NB4 (cell line): ENCODE results near the gene PTPN1.
"Not testable (repeated sequence)": the region's sequence is repeated elsewhere in the genome, so short reads cannot be mapped to it uniquely, and the experiment has no call there.

ENCODE experiments used
- DNase-seq: peaks from one replicate; pipeline ENCODE4 v3.0.0; 2010; ENCODE audit warnings: low read depth
- H3K4me3 ChIP-seq: one replicate; pipeline ENCODE4 v1.5.1; 2011; ENCODE audit warnings: mild to moderate bottlenecking, low read depth, low read length, moderate library complexity
- MAX ChIP-seq: IDR thresholded peaks from 2 replicates; pipeline ENCODE4 v1.6.1; 2011; ENCODE audit warnings: low read depth, low read length
- MYC ChIP-seq: IDR thresholded peaks from 2 replicates; pipeline ENCODE4 v1.6.1; 2011; ENCODE audit warnings: low read depth, low read length
- POLR2A ChIP-seq: IDR thresholded peaks from 2 replicates; pipeline ENCODE4 v1.6.1; 2011; ENCODE audit warnings: mild to moderate bottlenecking; ENCODE audit not compliant: insufficient read length; ENCODE audit errors: extremely low read depth
- TF ChIP-seq, protein P1 (sequence below): IDR thresholded peaks from one replicate; pipeline ENCODE4 v1.5.1; 2012; ENCODE audit warnings: low read depth, low read length

PTPN1 gene

GRCh38 chr20:50595433-50595895 is 85.3 kb downstream of the PTPN1 start:
- no peak overlapping the region for H3K4me3 ChIP-seq
- TF ChIP-seq MYC, result no peak
- no peak for DNase-seq

GRCh38 chr20:50595988-50596693 is 86.0 kb downstream of the PTPN1 start:
- TF ChIP-seq MYC (no peak), POLR2A (no peak), MAX (no peak)
- TF ChIP-seq, protein P1, sequence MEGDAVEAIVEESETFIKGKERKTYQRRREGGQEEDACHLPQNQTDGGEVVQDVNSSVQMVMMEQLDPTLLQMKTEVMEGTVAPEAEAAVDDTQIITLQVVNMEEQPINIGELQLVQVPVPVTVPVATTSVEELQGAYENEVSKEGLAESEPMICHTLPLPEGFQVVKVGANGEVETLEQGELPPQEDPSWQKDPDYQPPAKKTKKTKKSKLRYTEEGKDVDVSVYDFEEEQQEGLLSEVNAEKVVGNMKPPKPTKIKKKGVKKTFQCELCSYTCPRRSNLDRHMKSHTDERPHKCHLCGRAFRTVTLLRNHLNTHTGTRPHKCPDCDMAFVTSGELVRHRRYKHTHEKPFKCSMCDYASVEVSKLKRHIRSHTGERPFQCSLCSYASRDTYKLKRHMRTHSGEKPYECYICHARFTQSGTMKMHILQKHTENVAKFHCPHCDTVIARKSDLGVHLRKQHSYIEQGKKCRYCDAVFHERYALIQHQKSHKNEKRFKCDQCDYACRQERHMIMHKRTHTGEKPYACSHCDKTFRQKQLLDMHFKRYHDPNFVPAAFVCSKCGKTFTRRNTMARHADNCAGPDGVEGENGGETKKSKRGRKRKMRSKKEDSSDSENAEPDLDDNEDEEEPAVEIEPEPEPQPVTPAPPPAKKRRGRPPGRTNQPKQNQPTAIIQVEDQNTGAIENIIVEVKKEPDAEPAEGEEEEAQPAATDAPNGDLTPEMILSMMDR, result no peak
- no peak overlapping the region for H3K4me3 ChIP-seq
- no peak for DNase-seq

DNA sequence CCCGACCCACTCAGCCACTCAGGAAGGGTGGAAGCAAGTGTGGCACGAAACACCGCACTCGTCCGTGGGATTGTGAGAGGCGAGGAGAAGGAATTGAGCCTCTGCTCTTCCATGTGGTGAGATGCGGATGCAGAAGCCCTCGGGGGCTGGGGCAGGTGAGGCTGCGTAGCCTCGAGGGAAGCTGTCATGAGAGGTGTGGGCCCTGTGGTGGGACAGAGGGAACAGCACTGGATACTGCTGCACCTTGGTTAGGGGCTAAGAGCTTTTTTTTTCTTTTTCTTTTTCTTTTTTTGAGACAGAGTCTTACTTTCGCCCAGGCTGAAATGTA is 86.5 kb downstream of the PTPN1 start:
- TF ChIP-seq MAX (no peak), MYC (no peak), POLR2A (no peak)
- TF ChIP-seq, protein P1, result no peak
- no peak overlapping the region for H3K4me3 ChIP-seq
- no peak for DNase-seq

GRCh38 chr20:50597406-50597969 is 87.3 kb downstream of the PTPN1 start:
- no peak for DNase-seq
- H3K4me3 ChIP-seq, result no peak overlapping the region

GRCh38 chr20:50598074-50598473 is 87.9 kb downstream of the PTPN1 start:
- DNase-seq, result no peak
- TF ChIP-seq MYC (no peak), POLR2A (no peak), MAX (no peak)
- TF ChIP-seq, protein P1, result no peak
- H3K4me3 ChIP-seq, result no peak overlapping the region

More at GRCh38 chr20:50597406-50597969, 87.3 kb downstream of the PTPN1 start:
- TF ChIP-seq, protein P1, result no peak
- TF ChIP-seq MYC, result no peak
- no peak for TF ChIP-seq MAX
- TF ChIP-seq POLR2A, result no peak

DNA sequence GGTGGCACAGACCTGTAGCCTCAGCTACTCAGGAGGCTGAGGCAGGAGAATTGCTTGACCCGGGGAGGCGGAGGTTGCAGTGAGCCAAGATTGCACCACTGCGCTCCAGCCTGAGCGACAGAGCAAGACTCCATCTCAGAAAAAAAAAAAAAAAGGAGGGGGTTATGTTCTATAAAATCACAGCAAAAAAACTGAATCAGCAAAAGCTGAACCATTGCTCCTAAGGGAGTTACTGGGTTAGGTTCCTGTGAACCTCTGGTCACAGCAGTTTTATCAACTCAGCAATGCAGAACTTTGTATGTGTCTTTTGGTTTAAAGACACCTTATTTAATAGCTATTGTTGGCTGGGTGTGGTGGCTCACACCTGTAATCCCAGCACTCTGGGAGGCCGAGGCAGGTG is 88.6 kb downstream of the PTPN1 start:
- not testable (repeated sequence) for DNase-seq, H3K4me3 ChIP-seq
